Brain pericyte (primary cell): ENCODE measurements around the gene COL11A2.

Experiments used
- DNase-seq: peaks from one replicate; pipeline ENCODE4 v3.0.0-alpha.2; 2012; ENCODE audit warnings: low read depth, low spot score

The COL11A2 gene

GRCh38 chr6:33117811-33118277, 74.4 kb downstream of the COL11A2 start:
- DNase-seq: no peak

- DNase-seq: no peak
Observed at GRCh38 chr6:33116841-33117711, 75.2 kb downstream of the COL11A2 start.

DNA sequence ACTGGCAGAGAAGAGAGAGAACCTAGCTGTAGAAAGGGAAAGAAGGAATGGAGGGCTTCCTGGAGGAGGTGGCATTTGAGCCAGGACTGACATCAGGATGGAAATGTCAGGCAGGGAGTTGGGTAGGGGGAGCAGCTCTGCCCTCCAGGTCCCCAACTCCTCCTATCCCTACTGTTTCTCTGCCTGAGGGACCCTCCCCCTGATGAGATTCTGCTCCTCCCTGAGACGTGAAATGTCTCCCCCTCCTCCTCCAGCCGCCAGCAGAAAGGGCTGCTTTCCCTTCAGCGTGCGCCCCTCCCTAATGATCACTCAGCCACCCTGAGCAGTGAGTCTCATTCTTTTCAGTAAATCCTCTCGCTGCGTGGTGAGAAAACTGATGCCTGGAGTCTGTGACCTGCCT, 75.8 kb downstream of the COL11A2 start:
- no peak for DNase-seq

DNA sequence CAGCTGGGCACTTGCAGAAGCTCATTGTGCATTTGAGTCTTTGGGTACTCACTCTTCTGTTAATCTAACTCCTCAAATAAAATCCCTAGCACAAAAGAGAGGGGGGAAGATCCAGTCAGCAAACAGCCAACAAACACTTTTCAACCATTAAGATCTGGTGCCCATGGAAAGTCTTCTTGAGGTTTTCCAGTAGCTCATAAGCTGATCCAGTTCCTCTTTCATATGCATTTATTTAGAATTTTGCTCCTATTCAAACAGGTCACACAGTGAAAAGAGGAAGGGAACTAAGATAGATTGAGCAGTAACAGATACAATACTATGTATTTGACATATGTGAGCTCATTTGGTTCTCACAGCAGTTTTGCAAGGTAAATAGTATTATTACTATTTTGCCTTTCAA, 77.9 kb downstream of the COL11A2 start:
- no peak for DNase-seq

GRCh38 chr6:33113755-33114154, 78.5 kb downstream of the COL11A2 start:
- no peak for DNase-seq
